Posterior cingulate gyrus (tissue), 11 donors: ENCODE measurements around the gene HTRA2.
"Not testable (repeated sequence)": the region's sequence is repeated elsewhere in the genome, so short reads cannot be mapped to it uniquely, and the experiment has no call there.

Source experiments
- DNase-seq, 10 donors: peaks; one replicate each; pipeline versions ENCODE4 v3.0.0 to v3.0.0-alpha.2; 2020 to 2021; ENCODE audit warnings: mixed read lengths in 3 of 10
- intact Hi-C: fragments of 100-400 bp; cut with DNase I; formaldehyde crosslinking; loops from one replicate; pipeline ENCODE4 v1.15.1; 2023

The HTRA2 gene

DNA sequence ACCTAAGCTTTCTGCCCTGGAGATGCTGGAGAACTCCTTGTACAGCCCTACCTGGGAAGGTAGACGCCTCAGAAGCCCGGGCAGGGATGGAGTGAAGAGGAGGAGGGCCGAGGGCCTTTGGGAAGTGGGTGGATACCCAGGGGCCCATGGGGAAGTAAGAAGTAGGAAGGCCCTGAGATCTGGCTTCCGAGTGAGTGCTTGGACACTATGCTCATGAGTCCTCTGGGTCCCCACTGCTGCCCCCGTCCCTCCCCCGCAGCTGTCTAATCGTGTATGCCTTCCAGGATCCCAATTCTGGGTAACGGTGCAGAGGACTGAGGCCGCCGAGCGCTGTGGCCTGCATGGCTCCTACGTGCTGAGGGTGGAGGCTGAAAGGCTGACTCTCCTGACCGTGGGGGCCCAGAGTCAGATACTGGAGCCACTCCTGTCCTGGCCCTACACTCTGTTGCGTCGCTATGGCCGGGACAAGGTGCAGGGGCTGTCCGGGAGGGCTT lies 25.9 kb downstream of the HTRA2 start:
- intact Hi-C loops = no loop called here
- peak in 1 of 10 donors; percentile 86 for DNase-seq

DNA sequence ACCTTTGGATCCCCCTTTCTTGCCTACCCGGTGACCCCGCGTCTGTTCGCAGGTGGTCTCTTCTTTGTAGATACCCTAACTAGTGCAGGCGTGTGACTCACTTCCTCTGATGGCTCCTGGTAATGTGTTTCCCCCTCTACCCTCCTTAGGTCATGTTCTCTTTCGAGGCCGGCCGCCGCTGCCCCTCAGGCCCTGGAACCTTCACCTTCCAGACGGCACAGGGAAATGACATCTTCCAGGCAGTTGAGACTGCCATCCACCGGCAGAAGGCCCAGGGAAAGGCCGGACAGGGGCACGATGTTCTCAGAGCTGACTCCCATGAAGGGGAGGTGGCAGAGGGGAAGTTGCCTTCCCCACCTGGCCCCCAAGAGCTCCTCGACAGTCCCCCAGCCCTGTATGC lies 26.4 kb downstream of the HTRA2 start:
- intact Hi-C loops = no loop called here
- no peak for DNase-seq

DNA sequence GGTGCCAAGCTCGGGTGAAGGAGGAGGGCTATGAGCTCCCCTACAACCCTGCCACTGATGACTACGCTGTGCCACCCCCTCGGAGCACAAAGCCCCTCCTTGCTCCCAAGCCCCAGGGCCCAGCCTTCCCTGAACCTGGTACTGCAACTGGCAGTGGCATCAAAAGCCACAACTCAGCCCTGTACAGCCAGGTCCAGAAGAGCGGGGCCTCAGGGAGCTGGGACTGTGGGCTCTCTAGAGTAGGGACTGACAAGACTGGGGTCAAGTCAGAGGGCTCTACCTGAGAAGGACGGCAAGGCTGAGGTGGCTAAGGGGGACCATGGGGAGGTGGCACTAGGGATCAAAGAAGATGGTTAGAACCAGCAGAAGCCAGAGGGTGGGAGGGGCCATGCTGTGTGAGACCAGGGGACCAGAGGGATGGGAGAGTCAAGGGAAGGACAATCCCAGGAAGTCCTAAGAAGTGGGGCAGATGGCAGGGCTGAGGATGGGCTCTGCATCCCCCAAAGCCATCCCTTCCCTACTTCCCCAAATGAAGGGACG lies 27.2 kb downstream of the HTRA2 start:
- intact Hi-C loops = no loop called here
- no peak for DNase-seq

DNA sequence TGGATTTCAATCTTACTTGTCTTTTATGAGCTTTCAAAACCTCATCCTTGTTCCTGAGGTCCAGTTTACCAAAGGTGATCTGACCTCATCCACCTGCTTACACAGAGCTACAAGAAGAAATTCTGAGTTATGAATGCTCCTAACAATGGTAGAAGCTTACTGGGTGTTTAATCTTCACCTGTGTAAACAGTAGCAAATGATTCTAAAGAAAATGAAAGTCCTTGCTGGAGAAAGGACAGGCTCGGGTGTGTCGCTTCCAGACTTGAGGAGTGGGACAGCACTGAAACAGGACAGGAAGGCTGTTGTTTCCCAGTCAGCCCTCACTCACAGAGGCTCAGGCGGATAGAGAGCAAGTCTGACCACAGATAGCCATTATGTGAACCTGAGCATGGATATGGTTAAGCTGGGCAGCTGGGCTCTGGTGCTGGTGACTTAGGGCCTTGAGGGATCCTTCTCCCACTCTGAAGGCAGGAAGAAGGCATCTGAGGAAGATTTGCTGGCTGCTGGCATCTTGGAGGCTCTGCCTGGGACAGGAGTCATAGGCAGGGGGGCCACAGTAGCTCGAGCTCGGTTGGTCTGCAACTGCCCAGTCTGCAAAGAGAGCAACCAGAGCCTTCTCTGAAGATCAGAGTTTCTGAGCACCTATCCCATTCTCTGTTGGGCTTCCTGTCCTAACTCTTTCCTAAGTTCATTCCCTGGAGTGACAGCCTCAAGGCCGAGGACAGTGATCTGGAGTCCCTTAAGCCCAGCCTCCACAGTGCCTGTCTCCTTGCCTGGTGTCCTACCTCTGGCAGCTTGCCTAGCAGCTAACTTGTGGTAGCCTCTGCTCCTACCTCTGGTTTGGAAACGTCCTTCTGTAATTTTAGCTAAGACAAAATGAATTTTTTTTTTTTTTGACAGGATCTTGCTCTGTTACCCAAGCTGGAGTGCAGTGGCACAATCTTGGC lies 28.8 kb downstream of the HTRA2 start:
- intact Hi-C loops = no loop called here
- DNase-seq = no peak

DNA sequence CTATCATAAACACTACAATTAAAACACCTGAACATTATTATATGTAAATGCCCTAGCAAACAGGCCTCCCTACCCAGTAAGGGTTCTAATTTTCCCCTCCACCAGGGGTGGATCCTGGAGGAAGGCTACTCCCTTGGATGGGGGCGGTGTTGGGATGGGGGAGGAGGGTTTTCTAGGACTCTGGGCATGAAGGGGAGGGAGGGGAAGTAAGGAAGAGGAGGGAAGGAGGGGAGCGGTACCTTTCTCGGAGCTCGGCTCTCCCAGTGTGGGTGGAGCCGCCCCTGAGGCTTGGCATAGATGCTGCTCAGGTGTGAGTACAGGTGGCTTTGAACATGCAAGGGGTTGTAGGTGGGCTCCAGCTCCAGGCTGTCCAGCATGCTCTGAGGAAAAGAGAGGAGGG lies 30.2 kb downstream of the HTRA2 start:
- no peak for DNase-seq
- intact Hi-C loops = no loop called here

DNA sequence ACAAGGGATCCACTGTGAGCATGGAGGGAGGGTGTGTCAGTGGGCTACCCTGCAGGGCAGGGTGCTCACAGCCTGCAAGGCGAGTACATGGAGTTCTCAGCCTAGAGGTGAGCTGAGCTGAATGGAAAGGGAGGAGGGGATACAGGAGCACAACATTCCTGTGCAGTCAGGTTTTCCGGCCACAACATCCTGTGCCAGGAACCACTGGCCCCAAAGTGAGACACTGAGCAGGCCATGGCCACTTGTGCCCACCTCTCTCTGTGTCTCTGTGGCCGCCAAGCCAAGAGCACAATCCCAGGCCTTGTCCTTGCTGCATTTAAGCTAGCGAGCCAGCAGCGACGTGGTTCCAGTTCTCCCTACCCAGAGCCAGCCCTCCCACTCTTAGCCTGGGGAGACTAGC lies 30.9 kb downstream of the HTRA2 start:
- no peak for DNase-seq

DNA sequence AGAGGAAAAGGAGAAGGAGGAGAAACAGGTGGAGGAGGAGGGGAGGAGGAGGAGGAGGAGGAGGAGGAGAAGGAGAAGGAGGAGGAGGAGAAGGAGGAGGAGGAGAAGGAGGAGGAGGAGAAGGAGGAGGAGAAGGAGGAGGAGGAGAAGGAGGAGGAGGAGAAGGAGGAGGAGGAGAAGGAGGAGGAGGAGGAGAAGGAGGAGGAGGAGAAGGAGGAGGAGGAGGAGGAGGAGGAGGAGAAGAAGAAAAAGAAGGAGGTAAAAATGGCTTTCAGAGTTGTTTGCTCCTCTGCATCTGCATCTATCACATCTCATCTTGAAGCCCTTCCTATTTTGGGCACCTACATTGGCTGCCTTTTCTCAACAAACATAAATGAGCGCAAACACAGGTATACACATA lies 31.3 kb downstream of the HTRA2 start:
- DNase-seq, intact Hi-C loops: not testable (repeated sequence)

More for the DNA sequence above, 30.9 kb downstream of the HTRA2 start:
- intact Hi-C loops = no loop called here

DNA sequence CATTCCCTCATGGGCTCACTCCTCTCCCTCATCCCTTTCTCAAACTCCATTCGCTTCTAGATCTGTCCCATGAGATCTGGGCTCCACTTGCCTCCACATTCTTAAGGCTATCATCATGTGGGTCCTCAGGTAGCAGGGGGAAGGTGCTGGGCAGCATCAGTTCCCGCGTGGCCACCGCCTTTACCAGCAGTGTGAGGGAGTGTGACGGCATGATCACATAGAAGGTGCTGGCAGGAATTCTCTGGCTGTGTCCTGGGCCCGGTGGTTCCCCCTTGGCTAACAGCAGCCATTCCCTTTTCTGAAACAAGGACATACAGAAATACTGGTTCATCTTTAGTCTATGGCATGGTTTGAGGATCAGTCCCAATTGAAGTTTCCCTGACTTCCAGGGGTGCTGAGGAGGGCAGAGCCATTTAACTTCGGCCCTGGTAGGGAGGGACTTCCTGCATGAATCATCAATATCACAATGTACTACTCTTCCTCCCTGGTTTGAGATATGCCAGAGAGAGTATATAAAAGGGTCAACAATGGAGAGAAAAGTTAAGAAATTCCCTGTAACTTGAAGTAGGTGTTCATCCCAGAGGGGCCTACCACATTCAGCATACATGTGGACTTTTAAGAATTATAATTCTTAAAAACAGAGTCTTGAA lies 32.5 kb downstream of the HTRA2 start:
- intact Hi-C loops = no loop called here
- DNase-seq = no peak

DNA sequence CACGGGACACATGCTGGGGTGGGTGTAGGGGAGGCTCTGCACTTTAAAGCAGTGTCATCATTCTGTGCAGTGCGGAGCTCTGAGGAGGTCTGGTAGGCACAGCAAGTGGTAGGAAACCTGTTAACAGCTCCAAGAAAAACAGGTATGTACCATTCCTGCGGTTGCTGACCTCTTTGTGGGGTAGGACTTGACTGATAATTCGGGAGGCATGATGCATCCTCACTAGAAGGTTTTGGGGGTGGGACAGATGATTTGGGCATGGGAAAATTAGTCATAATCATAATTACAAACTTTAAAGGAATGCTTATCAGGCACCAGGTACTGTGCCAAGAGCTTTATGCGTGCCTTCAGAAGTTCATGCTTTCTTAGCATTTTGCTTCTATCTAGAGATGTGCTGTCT lies 34.5 kb downstream of the HTRA2 start:
- no peak for DNase-seq
- intact Hi-C loops = no loop called here

DNA sequence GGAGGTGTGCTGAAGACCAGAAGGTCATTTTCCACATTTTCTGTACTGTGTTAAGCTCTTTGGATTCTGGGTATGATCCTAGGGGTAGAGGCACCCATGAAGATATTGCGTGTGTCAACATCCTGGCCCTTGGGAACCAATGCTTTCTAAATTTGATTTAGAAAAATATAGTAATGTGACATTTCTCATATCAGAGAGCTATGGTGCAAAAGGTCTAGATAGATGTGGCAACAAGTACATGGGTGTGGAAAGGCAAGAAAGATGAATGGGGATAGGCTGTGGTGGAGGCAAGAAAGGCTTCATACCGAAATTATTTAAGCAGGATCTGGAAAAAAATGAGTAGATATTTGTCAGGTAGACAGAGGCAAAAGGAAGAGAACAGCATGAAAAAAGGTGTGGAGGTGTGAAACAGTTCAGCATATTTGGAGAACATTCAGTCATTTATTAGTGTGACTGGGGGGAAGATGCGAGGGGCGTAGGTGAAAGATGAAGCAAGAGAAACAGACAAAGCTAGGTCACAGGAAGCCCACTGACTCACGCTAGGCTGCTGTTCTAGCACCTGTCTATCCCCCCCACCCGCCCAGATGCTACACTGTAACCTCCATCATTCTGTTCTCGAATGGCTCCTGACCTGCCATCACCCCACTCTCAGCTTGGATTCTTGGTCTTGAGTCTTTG lies 36.5 kb downstream of the HTRA2 start:
- no peak for DNase-seq
- intact Hi-C loops = no loop called here

DNA sequence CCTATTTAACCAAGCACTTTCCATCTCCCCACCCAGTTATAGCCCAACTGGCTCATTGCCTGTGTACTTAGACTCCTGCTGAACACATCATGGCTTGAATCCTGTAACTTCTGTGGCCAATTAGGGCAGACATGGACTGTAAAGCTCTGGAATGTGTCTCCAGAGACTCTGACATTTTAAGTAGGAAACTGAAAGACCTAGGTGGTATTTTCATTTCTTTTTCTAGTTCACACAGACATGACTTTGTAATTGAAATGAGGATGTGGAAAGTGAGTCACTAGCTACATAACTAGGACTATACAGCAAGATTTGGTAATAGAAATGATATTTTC lies 37.0 kb downstream of the HTRA2 start:
- DNase-seq = no peak
- intact Hi-C loops = no loop called here

DNA sequence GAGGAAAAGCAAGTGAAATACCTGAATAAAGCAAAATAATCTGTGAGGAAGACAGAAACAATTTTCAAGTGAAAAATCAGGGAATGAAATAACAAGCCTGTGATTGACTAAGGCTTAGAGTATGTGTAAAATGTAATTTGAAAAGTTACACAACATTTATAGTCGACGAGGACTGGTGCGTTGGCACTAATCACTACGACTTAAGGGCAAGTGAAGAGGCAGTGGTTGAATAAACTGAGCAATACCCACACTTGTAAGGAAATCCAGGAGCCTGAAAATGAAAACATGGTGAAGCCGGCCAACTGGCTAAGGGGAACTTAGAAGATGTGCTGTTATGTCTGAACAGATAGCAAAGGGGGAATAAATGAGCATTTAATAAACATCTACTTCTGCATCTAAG lies 38.1 kb downstream of the HTRA2 start:
- intact Hi-C loops = no loop called here
- DNase-seq = no peak

DNA sequence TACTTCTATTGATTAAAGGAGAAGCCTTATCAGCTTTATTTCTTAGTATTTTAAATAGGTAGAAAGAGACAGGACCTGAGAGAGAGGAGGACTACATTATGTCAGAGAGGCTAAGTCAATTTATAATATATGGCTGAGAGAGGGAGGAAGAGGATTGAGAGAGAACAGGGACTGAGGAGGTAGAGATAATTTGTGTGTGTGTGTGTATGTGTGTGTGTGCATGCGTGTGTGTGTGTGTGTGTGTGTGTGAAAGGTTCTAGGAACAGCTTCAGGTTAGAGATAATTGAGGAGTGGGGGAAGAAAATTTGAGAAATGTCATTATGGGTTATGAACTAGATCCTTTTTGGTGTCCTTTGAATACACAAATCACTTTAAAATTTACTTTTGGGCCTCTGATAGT lies 40.0 kb downstream of the HTRA2 start:
- no peak for DNase-seq

DNA sequence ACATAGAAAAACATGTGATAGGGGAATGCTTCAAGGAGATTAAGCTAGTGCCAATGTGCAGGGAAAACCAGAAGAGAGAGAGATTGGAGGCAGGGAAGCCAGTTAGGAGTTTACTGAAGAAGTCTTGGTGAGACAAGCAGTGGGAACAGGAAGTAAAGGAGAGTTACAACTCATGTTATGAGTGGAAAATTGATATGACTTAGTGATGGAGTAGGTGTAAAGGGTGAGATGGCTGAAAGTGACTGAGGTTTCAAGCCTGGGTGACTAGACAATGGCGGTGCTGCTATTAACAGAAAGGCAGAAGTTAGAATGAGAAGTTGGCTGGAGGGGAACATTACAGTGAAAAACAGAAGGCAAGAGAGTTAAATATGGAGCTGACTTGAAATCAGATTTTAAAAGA lies 41.3 kb downstream of the HTRA2 start:
- DNase-seq = no peak
- intact Hi-C loops = no loop called here

More for the DNA sequence above, 40.0 kb downstream of the HTRA2 start:
- intact Hi-C loops = no loop called here

DNA sequence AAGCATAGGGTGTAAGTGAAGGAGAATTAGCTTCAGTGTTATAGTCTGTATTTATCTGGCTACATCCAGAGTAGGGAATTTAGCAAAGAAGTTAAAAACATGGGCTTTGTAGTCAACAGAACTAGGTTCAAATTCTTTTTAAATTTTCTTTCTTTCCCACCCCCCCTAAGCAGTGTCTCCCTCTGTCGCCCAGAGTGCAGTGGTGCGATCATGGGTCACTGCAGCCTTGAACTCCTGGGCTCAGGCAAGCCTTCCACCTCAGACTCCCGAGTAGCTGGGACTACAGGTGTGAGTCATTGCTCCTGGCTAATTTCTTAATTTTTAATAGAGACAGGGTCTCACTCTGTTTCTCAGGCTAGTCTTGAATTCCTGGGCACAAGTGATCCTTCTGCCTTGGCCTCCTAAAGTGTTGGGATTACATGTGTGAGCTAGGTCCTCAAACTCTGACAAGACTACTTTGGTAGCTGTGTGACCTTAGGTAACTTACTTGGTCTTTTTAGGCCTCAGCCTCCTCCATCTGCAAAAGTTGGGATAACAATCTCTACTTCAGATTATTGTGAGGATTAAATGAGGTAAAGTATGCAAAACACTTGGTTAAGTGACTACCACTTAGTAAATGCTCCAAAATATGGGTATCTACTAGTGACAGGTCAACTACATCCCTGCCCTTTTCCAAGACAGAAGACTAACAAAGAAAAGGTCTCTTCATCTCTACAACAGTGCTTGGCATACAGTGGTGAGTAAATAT lies 42.6 kb downstream of the HTRA2 start:
- no peak for DNase-seq
- intact Hi-C loops = no loop called here

DNA sequence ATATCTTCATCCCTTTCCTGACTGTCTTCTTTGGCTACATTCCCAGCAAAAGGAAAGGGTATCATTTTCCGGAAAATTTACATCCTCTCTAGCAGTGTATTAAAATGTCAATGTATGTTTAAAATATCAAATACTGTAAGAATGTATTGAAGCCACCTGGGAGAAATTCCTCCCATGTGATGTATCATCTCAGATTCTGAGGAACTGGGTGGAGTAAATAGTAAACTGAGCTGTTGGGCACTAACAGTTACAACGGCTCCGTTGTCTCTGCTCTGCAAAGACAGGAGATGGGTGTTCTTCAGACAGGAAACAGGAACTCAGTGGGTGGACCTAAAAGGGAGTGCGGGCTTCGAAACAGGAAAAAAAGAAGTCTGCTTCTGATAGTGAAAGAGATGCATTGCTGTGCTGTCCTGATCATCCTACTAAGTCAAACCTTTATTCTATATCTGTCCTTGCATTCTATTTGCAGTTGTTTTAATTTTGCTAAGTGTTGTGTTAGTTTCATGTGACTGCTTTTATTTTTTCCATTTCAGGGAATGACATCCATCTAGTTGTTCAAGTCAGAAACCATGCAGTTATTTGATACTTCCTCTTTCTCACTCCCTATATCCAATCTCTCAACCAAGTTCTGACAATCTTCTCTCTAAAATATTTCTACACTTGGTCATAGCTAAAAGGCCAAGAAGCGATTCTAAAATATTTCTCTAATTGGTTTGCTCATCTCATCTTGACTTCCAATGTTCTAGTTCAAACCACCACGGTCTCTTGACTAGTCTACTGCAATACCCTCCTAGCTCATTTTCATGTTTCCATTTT lies 44.2 kb downstream of the HTRA2 start:
- intact Hi-C loops = no loop called here
- no peak for DNase-seq

DNA sequence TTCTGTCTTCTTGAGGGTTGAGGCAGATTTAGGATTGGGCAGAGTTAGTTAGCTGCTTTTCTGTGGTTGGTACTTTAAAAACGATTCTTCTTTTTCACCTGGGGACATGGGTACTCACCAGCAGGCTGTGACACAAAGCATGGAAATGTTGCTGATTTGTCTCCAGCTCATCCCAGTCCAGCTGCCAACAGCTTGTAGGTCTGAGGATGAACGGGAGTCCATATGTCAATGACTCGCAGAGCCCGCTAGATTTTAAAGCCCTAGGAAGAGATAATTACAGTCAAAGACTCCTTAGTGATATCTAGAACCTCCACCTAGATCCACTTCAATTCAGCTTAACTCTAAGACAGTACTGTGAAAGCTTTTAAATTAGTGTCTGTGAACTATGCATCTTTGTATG lies 45.6 kb downstream of the HTRA2 start:
- no peak for DNase-seq
- intact Hi-C loops = no loop called here

DNA sequence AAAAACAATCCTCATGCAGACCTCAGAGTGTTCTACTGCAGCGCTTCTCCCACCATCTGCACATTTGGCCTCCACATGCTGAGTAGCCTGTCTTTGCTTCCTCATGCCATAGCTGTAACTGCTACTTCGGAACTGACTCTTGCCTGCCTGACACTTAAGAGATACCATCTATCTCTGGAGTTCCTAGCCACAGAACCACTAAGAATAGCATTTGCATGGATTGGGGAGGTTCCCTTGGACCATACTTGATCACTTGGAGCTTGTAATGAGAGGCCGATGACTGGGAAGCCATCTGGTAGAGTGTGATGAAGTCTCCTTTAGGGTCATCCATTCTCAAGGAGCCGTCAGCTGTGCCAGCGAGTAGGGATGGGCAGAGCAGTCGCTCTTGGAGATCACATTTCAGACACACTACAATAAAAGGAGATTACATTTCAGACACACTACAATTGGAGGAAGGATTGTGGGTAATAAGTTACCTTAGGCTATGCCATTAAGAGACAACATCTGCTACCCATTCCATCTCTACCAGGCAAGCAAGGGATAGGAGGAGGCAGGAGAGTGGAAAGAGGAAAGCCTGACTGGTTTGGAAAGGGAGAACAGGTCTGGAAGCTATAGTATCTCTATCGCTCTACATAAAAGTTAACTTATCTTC lies 46.6 kb downstream of the HTRA2 start:
- DNase-seq = no peak
- intact Hi-C loops = no loop called here

DNA sequence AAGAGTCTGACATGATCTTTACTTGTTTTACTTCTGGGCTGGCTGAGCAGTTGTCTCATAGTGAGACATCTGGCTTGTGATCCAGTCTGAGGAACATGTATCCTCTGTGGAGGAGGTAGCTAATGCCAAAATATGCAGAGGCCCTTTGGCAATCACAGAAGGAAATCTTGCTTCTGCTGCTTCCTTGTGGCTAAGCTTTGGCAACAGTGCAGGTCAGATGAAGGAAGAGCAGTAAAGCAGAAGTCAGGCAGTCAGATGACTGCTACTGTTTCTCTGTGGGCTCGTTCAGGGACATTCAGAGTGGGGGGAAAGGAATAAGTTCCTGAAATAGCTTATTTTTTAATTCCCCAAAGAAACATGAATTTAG lies 47.1 kb downstream of the HTRA2 start:
- DNase-seq = no peak

More for the DNA sequence above, 47.1 kb downstream of the HTRA2 start:
- intact Hi-C loops = no loop called here
